ENCODE measurements around the gene BLOC1S4.
A peak's percentile ranks its signal among the peaks of the same experiment; 100 is the strongest.

The BLOC1S4 gene

DNA sequence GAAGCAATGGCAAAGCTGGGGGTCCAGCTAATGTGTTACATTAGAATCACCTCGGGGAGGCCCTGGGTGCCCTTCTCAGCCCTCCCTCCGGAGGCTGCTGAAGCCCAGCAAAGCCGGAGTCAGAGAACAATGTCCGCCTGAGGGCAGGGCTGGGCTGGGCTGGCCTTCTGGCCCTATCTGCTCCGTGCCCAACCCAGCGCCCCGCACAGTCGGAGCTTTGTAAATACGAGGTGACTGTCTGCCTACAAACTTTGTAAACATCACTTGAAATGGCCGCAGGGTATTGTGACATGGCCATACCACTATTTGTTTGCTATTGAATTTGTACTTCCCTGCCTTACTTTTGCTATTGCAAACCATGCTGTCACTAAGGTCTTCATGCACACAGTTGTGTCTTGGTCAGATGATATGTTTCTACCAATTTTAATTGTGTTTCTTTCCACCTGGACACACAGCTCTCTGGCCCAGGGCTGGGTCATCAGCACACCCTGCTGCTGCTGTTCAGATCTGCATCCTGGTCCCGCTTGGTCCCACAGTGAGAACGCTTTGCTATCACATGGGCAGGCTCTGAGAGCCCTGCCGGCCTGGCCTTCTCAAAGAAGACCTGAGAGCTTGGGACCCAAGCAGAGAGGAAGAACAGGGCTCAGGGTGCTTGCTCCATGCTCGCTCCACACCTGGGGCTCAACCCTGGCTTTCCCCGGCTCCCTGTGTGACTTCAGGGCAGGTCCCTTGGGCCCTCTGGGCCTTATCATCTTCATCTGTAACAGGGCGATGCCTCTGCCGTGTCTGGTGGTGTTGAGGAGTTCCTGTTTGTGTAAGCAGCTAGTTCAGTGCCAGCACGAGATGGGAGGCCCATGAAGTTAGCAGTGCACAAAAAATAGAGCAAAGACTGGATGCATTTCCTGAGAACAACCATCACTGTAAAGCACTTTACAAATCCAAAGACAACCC lies 20.0 kb upstream of the BLOC1S4 start:
- CTCF ChIA-PET: interaction anchor here (0.8 to 1.4 kb wide), 4 partner anchors 8 to 278 kb away, joined by 3 to 4 read pairs (median 4); no protein-coding TSS in a partner anchor
- DNase-seq (ENCODE audit: extremely low spot score): no peak
- POLR2A ChIA-PET: no interaction called here
- TF ChIP-seq, protein P1, sequence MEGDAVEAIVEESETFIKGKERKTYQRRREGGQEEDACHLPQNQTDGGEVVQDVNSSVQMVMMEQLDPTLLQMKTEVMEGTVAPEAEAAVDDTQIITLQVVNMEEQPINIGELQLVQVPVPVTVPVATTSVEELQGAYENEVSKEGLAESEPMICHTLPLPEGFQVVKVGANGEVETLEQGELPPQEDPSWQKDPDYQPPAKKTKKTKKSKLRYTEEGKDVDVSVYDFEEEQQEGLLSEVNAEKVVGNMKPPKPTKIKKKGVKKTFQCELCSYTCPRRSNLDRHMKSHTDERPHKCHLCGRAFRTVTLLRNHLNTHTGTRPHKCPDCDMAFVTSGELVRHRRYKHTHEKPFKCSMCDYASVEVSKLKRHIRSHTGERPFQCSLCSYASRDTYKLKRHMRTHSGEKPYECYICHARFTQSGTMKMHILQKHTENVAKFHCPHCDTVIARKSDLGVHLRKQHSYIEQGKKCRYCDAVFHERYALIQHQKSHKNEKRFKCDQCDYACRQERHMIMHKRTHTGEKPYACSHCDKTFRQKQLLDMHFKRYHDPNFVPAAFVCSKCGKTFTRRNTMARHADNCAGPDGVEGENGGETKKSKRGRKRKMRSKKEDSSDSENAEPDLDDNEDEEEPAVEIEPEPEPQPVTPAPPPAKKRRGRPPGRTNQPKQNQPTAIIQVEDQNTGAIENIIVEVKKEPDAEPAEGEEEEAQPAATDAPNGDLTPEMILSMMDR (IDR thresholded peaks at IDR 0.05; ENCODE audit: control extremely low read depth, extremely low read depth, low read depth, missing control alignments): no peak

DNA sequence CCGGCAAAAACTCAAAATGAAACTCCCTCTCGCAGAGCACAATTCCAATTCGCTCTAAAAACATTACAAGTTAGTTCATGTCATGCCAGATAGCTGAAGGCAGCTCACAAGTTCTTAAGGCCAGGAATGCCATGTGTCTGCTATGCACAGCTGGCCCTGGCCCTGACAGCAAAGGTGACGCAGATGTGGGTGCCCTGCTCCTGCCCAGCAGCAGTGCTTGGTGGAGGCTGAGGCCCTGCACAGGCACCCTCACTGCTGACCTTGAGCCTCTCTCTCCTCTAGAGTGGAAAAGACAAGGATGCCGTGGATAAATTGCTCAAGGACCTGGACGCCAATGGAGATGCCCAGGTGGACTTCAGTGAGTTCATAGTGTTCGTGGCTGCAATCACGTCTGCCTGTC lies 19.4 kb upstream of the BLOC1S4 start:
- no peak for DNase-seq (ENCODE audit: extremely low spot score)
- ChIA-PET CTCF (interaction anchor here (0.8 to 1.4 kb wide), 4 partner anchors 9 to 278 kb away, joined by 3 to 4 read pairs (median 4); no protein-coding TSS in a partner anchor), POLR2A (no interaction called here)
- TF ChIP-seq, protein P1 (IDR thresholded peaks at IDR 0.05; ENCODE audit: control extremely low read depth, extremely low read depth, low read depth, missing control alignments): no peak

DNA sequence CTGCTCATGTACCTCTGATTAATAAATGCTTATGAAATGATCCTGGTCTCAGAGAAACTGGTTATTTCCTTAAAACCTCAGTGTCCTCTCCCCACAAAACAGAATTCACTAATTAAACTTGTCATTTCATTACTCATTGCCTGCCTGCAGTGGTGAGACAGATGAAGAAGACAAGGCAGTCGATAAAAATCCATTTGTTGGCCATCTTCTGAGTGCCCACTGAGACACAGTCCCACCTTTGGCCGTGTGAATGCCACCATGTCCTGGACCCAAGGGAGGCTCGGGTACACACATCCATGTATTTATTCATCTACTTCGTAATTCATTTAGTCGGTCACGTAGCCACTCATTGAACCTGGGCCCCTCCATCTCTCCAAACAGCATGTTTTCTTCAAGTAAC lies 18.8 kb upstream of the BLOC1S4 start:
- no peak for DNase-seq (ENCODE audit: extremely low spot score)
- ChIA-PET POLR2A (no interaction called here), CTCF (interaction anchor here (1.4 kb wide), 1 partner anchor 277 kb away, joined by 4 read pairs; no protein-coding TSS in a partner anchor)
- TF ChIP-seq, protein P1 (IDR thresholded peaks at IDR 0.05; ENCODE audit: control extremely low read depth, extremely low read depth, low read depth, missing control alignments): no peak

GRCh38 chr4:6699388-6699787 lies 16.6 kb upstream of the BLOC1S4 start:
- no peak for DNase-seq (ENCODE audit: extremely low spot score)
- ChIA-PET POLR2A (no interaction called here), CTCF (interaction anchor here (1.1 to 1.5 kb wide), 3 partner anchors 9 to 372 kb away, joined by 3 to 4 read pairs (median 4); no protein-coding TSS in a partner anchor)
- TF ChIP-seq, protein P1 (IDR thresholded peaks at IDR 0.05; ENCODE audit: control extremely low read depth, extremely low read depth, low read depth, missing control alignments): no peak

- ChIA-PET CTCF (interaction anchor here (1.4 to 1.5 kb wide), 2 partner anchors 8 to 174 kb away, joined by 3 to 4 read pairs; no protein-coding TSS in a partner anchor), POLR2A (no interaction called here)
Observed at GRCh38 chr4:6699903-6700302, 16.1 kb upstream of the BLOC1S4 start.

DNA sequence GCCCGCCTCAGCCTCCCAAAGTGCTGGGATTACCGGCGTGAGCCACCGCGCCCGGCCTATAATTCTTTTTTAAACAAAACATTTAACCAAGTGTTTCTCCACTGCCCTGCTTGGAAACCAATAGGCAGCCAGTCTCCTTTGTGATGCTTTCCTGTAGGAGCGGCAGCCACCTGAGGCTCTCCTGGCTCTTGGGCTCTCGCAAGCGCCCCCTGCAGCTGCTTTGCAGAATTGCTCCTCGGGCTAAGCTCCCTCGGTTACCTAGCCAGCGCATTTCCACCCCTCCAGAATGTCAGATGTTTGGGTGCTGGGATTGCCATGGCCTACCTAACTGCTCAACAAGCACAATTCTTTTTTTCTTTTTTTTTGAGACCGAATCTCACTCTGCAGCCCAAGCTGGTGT lies 14.6 kb upstream of the BLOC1S4 start:
- ChIA-PET CTCF (interaction anchor here (1.0 to 1.9 kb wide), 5 partner anchors 9 to 173 kb away, joined by 3 to 5 read pairs (median 4); no protein-coding TSS in a partner anchor), POLR2A (no interaction called here)
- DNase-seq (ENCODE audit: extremely low spot score): peak; percentile 12
- TF ChIP-seq, protein P1 (IDR thresholded peaks at IDR 0.05; ENCODE audit: control extremely low read depth, extremely low read depth, low read depth, missing control alignments): peak; percentile 16

More at GRCh38 chr4:6699903-6700302, 16.1 kb upstream of the BLOC1S4 start:
- TF ChIP-seq, protein P1 (IDR thresholded peaks at IDR 0.05; ENCODE audit: control extremely low read depth, extremely low read depth, low read depth, missing control alignments): no peak
- no peak for DNase-seq (ENCODE audit: extremely low spot score)
